Liver (tissue), 9 donors: Measurements from ENCODE around the gene STX19. TPM values are rescaled to one million over a fixed set of nuclear protein-coding genes. Genes with fewer than 3 reads are reported as not detected.

ENCODE experiments used
- DNase-seq: peaks from one replicate; pipeline ENCODE4 v3.0.0-alpha.2; 2017; ENCODE audit warnings: low spot score
- H3K27ac ChIP-seq, 2 donors: one replicate each; pipeline ENCODE4 v1.7.0; 2013; ENCODE audit warnings: inconsistent platforms in 2 of 2, low read length in 2 of 2, control low read depth in 1 of 2, low read depth in 1 of 2, mild to moderate bottlenecking in 1 of 2
- H3K27me3 ChIP-seq, 4 donors: one replicate each; pipeline versions ENCODE4 v1.6.1 to v1.7.0; 2013; ENCODE audit warnings: low read length in 3 of 4, inconsistent platforms in 1 of 4, mild to moderate bottlenecking in 1 of 4, moderate library complexity in 1 of 4; ENCODE audit not compliant: control insufficient read depth in 4 of 4, insufficient read depth in 4 of 4
- H3K36me3 ChIP-seq, 4 donors: one replicate each; pipeline versions ENCODE4 v1.6.1 to v1.7.0; 2013; ENCODE audit warnings: low read length in 3 of 4, mild to moderate bottlenecking in 3 of 4, low read depth in 1 of 4, moderate library complexity in 1 of 4; ENCODE audit not compliant: control insufficient read depth in 4 of 4, insufficient read depth in 3 of 4
- H3K4me1 ChIP-seq, 4 donors: one replicate each; pipeline versions ENCODE4 v1.6.1 to v1.7.0; 2013; ENCODE audit warnings: low read length in 3 of 4, mild to moderate bottlenecking in 3 of 4, moderate library complexity in 1 of 4; ENCODE audit not compliant: control insufficient read depth in 4 of 4, insufficient read depth in 4 of 4
- H3K4me3 ChIP-seq, 3 donors: one replicate each; pipeline versions ENCODE4 v1.6.1 to v1.7.0; 2013; ENCODE audit warnings: low read length in 3 of 3, control low read depth in 1 of 3, low read depth in 1 of 3, mild to moderate bottlenecking in 1 of 3
- H3K9ac ChIP-seq, 2 donors: one replicate each; pipeline ENCODE4 v1.7.0; 2013; ENCODE audit warnings: low read length in 2 of 2, mild to moderate bottlenecking in 2 of 2, moderate library complexity in 2 of 2, control low read depth in 1 of 2, low read depth in 1 of 2
- H3K9me3 ChIP-seq, 4 donors: one replicate each; pipeline versions ENCODE4 v1.6.1 to v1.7.0; 2013; ENCODE audit warnings: low read length in 3 of 4; ENCODE audit not compliant: control insufficient read depth in 4 of 4
- ATF3 ChIP-seq: IDR thresholded peaks from 2 replicates; pipeline ENCODE4 v1.6.1; 2016; ENCODE audit warnings: antibody characterized with exemption
- EGR1 ChIP-seq, 2 donors: IDR thresholded peaks; 2 replicates each; pipeline ENCODE4 v1.6.1; 2016 to 2018; ENCODE audit warnings: antibody characterized with exemption in 2 of 2, low read depth in 2 of 2
- FOXA2 ChIP-seq: IDR thresholded peaks from 2 replicates; pipeline ENCODE4 v1.6.1; 2016; ENCODE audit warnings: antibody characterized with exemption
- GABPA ChIP-seq, 2 donors: IDR thresholded peaks in 1 of 2; conservative IDR thresholded peaks in 1 of 2; 2 replicates each; pipeline ENCODE4 v1.6.1; 2016; ENCODE audit warnings: antibody characterized with exemption in 2 of 2, mild to moderate bottlenecking in 1 of 2, moderate library complexity in 1 of 2
- HNF4A ChIP-seq, 2 donors: conservative IDR thresholded peaks; 2 replicates each; pipeline ENCODE4 v1.6.1; 2016; ENCODE audit warnings: antibody characterized with exemption in 2 of 2, mild to moderate bottlenecking in 2 of 2
- HNF4G ChIP-seq: IDR thresholded peaks from 2 replicates; pipeline ENCODE4 v1.6.1; 2016; ENCODE audit warnings: antibody characterized with exemption
- JUND ChIP-seq, 2 donors: IDR thresholded peaks; 2 replicates each; pipeline ENCODE4 v1.6.1; 2016; ENCODE audit warnings: antibody characterized with exemption in 2 of 2
- MAX ChIP-seq: IDR thresholded peaks from 2 replicates; pipeline ENCODE4 v1.6.1; 2016; ENCODE audit warnings: antibody characterized with exemption
- RAD21 ChIP-seq, 2 donors: IDR thresholded peaks; 2 replicates each; pipeline ENCODE4 v1.6.1; 2016; ENCODE audit warnings: antibody characterized with exemption in 2 of 2, mild to moderate bottlenecking in 2 of 2
- REST ChIP-seq: IDR thresholded peaks from 2 replicates; pipeline ENCODE4 v1.6.1; 2016; ENCODE audit warnings: antibody characterized with exemption, mild to moderate bottlenecking
- RXRA ChIP-seq, 2 donors: IDR thresholded peaks; 2 replicates each; pipeline ENCODE4 v1.6.1; 2017 to 2018; ENCODE audit warnings: antibody characterized with exemption in 2 of 2, mild to moderate bottlenecking in 1 of 2
- SP1 ChIP-seq: IDR thresholded peaks from 2 replicates; pipeline ENCODE4 v1.6.1; 2018; ENCODE audit warnings: antibody characterized with exemption, mild to moderate bottlenecking
- TAF1 ChIP-seq: conservative IDR thresholded peaks from 2 replicates; pipeline ENCODE4 v1.6.1; 2016; ENCODE audit warnings: antibody characterized with exemption, mild to moderate bottlenecking
- YY1 ChIP-seq: IDR thresholded peaks from 2 replicates; pipeline ENCODE4 v1.6.1; 2016; ENCODE audit warnings: antibody characterized with exemption, mild to moderate bottlenecking
- ZBTB33 ChIP-seq: IDR thresholded peaks from 2 replicates; pipeline ENCODE4 v1.6.1; 2016; ENCODE audit warnings: antibody characterized with exemption
- WGBS: extraction: QIAGEN DNeasy Blood & Tissue Kit; methylation state at CpG from one replicate; pipeline ENCODE4 v1.1.7; 2013; 5-methylcytosine and 5-hydroxymethylcytosine counted together
- polyA plus RNA-seq, 2 donors: library from polyadenylated mRNA; stranded (reverse) in 1 of 2; unstranded in 1 of 2; fragments of 200-250 nt in 1 of 2; fragments of >200 nt in 1 of 2; fragmentation: Nextera tagmentation in 1 of 2; extraction: Ambion mirVana in 1 of 2; gene quantifications; one replicate each; pipeline versions ENCODE4 v1.2.1 to v1.2.3, GENCODE V29; 2013 to 2015
- total RNA-seq, 2 donors: library from RNA; depleted of rRNA; stranded (reverse); fragments of >200 nt; gene quantifications; one replicate each; pipeline ENCODE4 v1.2.3, GENCODE V29; 2014
- donor health status: healthy.
- donor health status: healthy.
- donor health status: healthy.
- donor health status: healthy.
- donor health status: healthy.

Gene STX19
- total and polyA plus RNA-seq, 4 donors, result 0.18 TPM; not detected in 3

- Histone ChIP-seq H3K9ac (no peak overlapping the region), H3K27me3 (no peaks in the 10 kb centered on the region), H3K4me3 (no peak overlapping the region), H3K27ac (no peak overlapping the region), H3K9me3 (no peaks in the 10 kb centered on the region), H3K4me1 (no peaks in the 10 kb centered on the region), H3K36me3 (no peaks in the 10 kb centered on the region)
- no peak for TF ChIP-seq HNF4A (conservative IDR thresholded peaks at IDR 0.05)
- TF ChIP-seq REST, result no peak
- TF ChIP-seq JUND (IDR thresholded peaks at IDR 0.05), result no peak
- TF ChIP-seq MAX, result no peak
- no peak for TF ChIP-seq ATF3
- TF ChIP-seq RXRA (IDR thresholded peaks at IDR 0.05), result no peak
- no peak for TF ChIP-seq SP1
- no peak for TF ChIP-seq RAD21 (IDR thresholded peaks at IDR 0.05)
- TF ChIP-seq EGR1 (IDR thresholded peaks at IDR 0.05; ENCODE audit: low read depth in 2 of 2), result no peak
- TF ChIP-seq YY1, result no peak
- no peak for TF ChIP-seq FOXA2
- TF ChIP-seq ZBTB33, result no peak
- TF ChIP-seq TAF1, result no peak
- no peak for TF ChIP-seq HNF4G
- no peak for DNase-seq
- WGBS, result 93% methylated on average over 3 of the region's 3 CpGs
Measured at GRCh38 chr3:93989241-93989640, 39.2 kb downstream of the STX19 start.

- TF ChIP-seq HNF4A (conservative IDR thresholded peaks at IDR 0.05) (no peak), GABPA (IDR thresholded peaks at IDR 0.05 in 1 of 2, conservative IDR thresholded peaks at IDR 0.05 in 1 of 2) (no peak), REST (no peak), ZBTB33 (no peak)
- H3K9ac ChIP-seq, result no peak overlapping the region
- no peak for DNase-seq
- 98% methylated on average over 9 of the region's 9 CpGs for WGBS
- no peaks in the 10 kb centered on the region for H3K9me3 ChIP-seq
- no peak overlapping the region for H3K4me3 ChIP-seq
- H3K27me3 ChIP-seq, result no peaks in the 10 kb centered on the region
- no peaks in the 10 kb centered on the region for H3K36me3 ChIP-seq
- no peaks in the 10 kb centered on the region for H3K4me1 ChIP-seq
- no peak overlapping the region for H3K27ac ChIP-seq
Measured at GRCh38 chr3:93988764-93989163, 39.6 kb downstream of the STX19 start.
